Skeletal muscle cell (primary cell): ENCODE measurements around the gene CCNE1.
A peak's percentile ranks its signal among the peaks of the same experiment; 100 is the strongest.
"Not testable (repeated sequence)": the region's sequence is repeated elsewhere in the genome, so short reads cannot be mapped to it uniquely, and the experiment has no call there.

Experiments used
- DNase-seq: peaks from one replicate; pipeline ENCODE4 v3.0.0-alpha.2; 2010; ENCODE audit warnings: low read depth
- H3K4me3 ChIP-seq: 2 replicates; pipeline ENCODE4 v1.5.1; 2011; ENCODE audit warnings: low read depth, mild to moderate bottlenecking, control low read depth, low read length, moderate library complexity

The CCNE1 gene

DNA sequence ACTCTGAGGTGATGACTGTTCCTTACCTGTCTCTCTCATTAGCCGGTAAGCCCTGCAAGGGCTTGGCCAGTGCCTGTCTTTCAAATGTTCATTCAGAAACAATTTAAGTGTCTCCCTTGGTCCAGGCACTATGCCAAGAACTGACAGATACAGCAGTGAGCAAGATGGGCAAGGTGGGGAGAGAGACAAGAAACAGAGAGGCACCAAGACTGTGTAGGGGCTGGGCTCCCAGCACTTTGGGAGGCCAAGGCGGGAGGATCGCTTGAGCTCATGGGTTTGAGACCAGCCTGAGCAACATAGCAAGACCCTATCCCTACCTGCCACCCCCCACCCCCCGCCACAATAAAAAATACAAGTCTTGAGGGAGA lies 1.3 kb upstream of the CCNE1 start:
- H3K4me3 ChIP-seq, result no peak overlapping the region
- DNase-seq, result peak; percentile 3

DNA sequence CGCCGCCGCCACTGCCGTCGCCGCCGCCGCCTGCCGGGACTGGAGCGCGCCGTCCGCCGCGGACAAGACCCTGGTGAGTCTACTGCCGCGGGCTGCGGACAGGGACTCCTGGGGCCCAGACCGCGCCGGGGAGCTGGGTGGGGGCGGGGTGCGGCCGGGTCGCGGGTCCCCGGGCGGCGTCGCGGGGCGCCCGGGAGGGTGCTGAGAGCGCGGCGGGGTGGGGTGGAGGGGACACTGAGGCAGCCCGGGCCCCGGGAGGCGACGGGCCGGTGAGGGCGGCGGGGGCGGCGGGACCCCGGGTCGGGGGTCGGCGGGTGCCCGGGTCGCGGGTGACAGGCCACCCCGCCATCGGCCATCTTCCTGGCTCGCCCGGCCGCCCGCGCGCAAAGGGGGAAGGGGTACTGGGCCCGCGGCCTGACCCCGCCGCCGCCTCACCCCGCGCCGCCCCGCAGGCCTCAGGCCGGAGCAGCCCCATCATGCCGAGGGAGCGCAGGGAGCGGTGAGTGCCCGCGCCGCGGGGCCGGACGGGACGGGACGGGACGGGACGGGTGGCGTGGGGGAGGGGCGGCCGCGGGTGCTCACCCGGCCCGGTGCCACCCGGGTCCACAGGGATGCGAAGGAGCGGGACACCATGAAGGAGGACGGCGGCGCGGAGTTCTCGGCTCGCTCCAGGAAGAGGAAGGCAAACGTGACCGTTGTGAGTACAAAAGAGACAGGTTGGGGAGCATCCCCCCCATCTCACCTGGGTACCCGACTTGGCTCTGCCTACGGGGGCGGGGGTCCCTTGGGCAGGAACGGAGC lies 489 bp downstream of the CCNE1 start:
- no peak for DNase-seq
- H3K4me3 ChIP-seq, result peak overlapping the region; percentile 43

DNA sequence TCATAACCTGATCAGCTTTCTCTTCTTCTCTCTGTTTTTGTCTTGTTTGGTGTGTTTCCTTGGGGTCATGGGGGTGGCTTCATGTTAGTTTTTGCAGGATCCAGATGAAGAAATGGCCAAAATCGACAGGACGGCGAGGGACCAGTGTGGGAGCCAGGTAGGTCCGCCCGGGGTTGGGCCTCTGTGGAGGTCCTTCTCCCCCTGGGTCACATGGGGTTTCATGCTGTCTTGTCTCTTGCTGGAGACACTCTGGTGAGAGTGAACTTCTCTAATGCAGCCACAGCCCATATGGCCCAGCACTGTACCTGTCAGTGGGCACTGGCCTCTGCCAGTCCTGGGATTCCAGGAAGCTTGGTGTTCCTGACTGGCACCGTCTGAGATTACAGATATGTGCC lies 1.1 kb downstream of the CCNE1 start:
- peak overlapping the region; percentile 43 for H3K4me3 ChIP-seq
- no peak for DNase-seq

DNA sequence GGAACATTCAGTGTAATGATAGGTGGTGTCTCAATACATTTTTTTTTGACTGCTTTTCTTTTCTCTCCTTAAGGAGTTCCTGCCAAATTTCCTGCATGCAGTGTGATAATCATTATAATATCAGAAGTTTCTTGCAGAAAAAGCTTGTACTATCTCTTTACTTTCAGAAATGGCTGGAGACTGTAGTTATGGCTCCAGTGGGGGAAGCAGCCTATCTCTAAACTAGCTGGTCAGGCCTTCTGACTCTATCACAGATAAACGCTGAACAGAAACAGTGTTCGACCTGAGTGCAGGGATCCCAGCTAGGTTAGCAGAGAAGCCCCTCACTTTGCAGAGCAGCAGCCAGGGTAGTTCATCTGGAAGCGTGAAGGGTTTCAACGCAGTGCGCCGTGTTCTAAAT lies 1.9 kb downstream of the CCNE1 start:
- H3K4me3 ChIP-seq, result no peak overlapping the region
- DNase-seq, result no peak

DNA sequence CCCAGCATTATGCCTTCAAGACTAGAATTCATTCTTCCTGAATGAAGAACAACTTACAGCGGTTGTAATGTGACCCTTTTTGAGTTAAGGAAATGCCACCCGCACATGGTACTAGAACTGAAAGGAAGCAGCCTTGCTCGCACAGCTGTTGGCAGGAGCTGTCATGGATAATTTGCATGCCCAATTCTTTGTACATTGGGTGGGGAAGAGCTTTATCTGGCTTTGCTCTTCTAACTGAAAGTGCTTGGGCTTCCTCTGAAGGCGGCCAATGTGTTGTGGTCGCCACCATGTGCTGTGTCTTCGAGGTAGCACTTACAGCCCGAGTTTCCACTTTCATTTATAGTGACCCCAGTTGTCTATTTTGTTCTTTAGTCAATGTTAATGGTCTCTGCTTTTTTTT lies 3.4 kb downstream of the CCNE1 start:
- DNase-seq, result no peak
- no peak overlapping the region for H3K4me3 ChIP-seq

DNA sequence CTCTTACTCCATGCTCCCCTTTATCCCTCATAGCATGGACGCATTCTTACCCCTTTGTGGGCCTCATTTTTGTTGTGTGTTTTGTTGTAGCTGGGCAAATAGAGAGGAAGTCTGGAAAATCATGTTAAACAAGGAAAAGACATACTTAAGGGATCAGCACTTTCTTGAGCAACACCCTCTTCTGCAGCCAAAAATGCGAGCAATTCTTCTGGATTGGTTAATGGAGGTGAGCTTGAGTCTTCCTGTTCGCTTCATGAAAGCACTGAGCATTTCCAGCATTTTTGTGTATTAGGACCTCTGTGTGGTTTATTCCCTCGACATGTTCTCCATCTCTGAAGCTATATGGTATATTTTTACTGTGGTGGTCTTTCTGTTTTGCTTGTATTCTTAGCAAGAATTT lies 5.5 kb downstream of the CCNE1 start:
- H3K4me3 ChIP-seq, result no peak overlapping the region
- no peak for DNase-seq

DNA sequence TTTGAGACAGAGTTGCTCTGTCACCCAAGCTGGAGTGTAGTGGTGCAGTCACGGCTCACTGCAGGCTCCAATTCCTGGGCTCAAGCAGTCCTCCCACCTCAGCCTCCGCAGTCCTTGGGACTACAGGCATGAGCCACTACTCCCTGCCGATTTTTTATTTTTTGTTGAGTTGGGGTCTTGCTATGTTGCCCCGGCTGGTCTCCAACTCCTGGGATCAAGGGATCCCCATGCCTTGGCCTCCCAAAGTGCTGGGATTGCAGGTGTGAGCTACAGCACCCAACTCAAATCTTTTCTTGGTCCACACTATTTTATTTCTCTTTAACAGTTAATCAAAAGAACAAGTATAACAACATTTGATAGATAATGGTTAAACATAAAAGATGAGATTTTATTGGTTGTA lies 7.5 kb downstream of the CCNE1 start:
- no peak overlapping the region for H3K4me3 ChIP-seq
- no peak for DNase-seq

DNA sequence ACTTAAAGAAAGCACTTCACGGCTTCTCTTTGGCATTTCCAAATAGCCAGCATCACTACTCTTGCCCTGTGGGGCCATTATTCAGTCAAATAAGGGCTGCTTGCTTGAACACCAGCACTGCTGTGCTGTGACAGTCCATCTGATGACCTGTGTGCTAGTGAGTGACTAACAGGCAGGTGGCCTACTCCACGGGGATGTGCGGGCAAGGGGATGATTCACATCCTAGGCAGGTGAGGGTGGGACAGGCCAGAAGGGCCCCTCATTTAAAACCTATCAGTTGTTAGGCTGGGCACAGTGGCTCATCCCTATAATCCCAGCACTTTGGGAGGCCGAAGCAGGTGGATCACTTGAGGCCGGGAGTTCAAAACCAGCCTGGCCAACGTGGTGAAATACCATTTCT lies 8.2 kb downstream of the CCNE1 start:
- H3K4me3 ChIP-seq, result no peak overlapping the region

DNA sequence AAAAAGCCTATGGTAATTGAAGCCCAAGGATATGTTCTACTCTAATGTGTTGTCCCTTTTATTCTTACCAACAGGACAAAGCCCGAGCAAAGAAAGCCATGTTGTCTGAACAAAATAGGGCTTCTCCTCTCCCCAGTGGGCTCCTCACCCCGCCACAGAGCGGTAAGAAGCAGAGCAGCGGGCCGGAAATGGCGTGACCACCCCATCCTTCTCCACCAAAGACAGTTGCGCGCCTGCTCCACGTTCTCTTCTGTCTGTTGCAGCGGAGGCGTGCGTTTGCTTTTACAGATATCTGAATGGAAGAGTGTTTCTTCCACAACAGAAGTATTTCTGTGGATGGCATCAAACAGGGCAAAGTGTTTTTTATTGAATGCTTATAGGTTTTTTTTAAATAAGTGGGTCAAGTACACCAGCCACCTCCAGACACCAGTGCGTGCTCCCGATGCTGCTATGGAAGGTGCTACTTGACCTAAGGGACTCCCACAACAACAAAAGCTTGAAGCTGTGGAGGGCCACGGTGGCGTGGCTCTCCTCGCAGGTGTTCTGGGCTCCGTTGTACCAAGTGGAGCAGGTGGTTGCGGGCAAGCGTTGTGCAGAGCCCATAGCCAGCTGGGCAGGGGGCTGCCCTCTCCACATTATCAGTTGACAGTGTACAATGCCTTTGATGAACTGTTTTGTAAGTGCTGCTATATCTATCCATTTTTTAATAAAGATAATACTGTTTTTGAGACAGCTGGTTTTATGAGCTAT lies 12.0 kb downstream of the CCNE1 start:
- no peak for DNase-seq
- no peak overlapping the region for H3K4me3 ChIP-seq

More for the DNA sequence above, 8.2 kb downstream of the CCNE1 start:
- DNase-seq, result no peak

DNA sequence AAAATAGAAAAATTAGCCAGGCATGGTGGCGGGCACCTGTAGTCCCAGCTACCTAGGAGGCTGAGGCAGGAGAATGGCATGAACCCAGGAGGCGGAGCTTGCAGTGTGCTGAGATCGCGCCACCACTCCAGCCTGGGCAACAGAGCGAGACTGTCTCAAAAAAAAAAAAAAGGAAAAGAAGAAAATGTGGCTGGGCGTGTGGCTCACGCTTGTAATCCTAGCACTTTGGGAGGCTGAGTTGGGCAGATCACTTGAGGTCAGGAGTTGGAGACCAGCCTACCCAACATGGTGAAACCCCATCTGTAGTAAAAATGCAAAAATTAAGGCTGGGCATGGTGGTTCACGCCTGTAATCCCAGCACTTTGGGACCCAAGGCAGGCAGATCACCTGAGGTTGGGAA lies 13.5 kb downstream of the CCNE1 start:
- not testable (repeated sequence) for DNase-seq, H3K4me3 ChIP-seq

DNA sequence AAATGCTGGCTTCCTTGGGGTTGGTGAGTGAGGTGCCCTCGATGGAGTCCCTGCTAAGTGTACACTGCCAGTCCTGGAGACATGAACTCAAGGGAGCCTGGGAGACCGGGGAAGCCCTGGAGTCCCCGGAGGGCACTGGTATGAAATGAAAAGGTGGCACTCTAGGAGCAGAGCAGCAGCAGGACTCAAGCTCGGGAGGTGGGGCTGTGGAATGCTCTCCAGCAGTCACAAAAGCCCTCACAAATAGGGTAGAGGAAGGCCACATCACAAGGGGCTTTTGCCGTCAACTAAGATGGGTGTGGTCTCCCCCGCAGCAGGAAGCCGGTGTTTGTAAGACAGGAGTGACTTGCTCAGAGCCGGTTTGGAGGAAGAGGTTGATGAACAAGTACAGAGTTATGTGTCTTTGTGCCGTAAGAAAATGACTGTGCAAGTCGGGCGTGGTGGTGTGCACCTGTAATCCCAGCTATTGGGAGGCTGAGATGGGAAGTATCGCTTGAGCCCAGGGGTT lies 19.3 kb downstream of the CCNE1 start:
- no peak for DNase-seq

DNA sequence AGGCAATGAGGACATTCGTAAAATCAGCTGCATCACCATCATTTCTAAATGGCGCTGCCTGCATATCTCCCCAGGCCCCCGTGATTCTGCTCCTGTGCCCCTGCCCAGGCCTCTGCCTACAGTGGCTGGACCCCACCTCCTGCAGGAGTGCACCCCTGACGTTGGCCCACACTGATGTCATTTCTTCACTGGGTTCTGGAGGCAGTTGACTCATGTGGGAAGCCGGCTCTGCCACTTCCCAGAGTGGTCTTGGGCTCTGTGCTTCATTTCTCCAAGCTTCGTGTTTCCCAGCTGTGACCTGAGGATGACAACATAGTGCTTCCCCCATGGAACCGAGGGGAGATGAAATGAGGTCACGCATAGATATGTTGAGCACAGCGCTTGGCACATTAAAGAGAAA lies 19.9 kb downstream of the CCNE1 start:
- DNase-seq, result no peak
- H3K4me3 ChIP-seq, result no peak overlapping the region

More for the DNA sequence above, 19.3 kb downstream of the CCNE1 start:
- no peak overlapping the region for H3K4me3 ChIP-seq

DNA sequence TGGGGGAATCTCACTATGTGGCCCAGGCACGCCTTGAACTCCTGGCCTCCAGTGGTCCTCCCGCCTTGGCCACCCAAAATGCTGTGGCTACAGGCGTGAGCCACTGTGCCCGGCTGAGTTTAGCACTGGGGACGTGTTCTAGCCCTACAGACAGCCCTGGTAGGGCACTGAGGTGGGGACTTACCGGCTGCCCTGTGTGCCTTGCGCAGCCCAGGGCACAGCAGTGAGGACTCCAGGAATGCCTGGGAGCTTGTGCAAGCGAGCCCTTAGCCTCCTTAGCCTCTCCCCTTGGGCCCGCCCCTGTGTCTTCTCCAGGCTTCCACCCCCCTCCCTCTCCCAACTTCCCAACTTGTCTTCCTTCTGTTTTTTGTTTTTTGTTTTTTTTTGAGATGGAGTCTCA lies 21.0 kb downstream of the CCNE1 start:
- DNase-seq, result no peak
- no peak overlapping the region for H3K4me3 ChIP-seq

DNA sequence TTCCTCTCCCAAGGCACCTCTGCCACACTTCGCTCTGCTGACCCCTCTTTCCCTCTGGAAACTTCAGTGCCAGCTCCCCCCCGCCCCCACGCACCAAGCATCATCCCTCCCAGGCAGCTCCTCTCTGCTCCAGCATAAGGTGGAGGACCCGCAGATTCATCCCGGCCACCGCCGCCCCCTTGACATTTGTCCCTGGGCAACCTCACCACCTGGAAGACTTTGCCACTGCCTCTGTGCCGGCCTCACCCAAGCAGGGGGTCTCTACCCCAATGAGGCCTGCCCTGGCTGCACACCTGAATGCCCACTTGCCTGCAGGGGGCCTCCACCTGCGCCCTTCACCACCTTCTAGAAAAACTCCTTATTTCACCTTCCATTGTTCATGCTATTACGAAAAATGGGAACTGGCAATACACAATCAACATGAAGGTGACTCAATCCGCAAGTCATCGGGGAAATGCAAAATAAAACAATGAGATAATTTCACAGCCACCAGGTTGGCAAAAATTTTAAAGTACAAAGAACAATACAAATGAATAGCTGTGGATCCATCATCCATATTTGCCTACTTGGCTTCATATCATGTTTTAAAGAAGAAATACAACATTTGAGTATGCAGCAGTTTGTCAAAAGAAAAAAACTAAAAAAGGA lies 21.9 kb downstream of the CCNE1 start:
- H3K4me3 ChIP-seq, result no peak overlapping the region
- DNase-seq, result no peak

DNA sequence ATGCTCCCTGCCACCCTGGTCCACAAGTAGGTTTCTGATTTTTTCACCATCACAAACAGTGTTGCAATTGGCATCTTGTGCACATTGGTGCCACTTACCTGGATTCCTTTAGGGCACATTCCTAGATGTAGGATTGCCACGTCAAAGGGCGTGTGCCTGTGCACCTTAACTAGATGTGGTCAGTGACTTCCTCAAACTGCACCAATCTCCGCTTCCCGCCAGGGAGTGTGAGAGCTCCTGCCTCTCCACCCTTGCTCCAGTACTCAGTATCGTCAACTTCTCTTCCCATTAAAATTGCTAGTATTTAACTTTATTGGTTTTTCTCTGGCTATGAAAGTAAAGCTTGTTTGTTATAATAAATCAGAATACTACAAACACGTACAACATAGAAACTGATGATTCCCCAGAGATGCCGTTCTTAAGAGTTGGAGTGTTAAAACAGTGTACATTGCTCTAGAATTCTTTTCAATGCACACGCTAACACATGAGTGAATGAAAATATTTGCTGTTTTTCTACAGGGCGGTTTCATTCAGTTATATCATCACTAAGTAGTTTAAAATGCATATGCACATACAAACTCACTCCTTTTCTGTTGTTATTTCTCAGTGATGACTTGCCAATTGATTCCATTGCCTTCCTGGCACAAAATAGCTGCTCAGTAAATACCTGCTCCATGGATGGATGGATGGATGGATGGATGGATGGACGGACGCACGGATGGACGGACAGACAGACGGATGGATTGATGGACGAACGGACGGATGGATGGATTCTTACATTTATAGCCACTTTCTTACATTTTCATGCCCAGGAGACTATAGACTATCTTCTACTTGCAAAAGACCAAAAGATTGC lies 23.4 kb downstream of the CCNE1 start:
- H3K4me3 ChIP-seq, result no peak overlapping the region
- DNase-seq, result no peak

DNA sequence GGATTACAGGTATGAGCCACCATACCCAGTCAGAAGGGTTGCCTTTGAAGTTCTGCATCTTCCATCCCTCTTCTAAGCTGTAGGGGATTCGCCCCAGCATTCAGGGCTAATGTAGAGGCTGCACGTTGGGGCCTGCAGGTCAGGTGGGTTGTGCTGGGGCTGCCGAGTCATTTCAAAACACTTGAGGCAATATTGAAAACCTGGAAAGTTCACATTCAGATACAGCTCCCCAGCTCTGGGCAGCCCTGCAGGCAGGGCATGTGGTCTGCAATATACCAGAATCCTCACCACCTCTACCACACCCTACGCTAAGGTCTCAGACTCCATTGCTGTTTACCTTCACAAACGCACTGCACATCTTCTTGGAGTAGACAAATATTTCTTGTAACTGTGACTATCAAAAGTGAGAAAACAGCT lies 24.6 kb downstream of the CCNE1 start:
- DNase-seq, result no peak
- no peak overlapping the region for H3K4me3 ChIP-seq

DNA sequence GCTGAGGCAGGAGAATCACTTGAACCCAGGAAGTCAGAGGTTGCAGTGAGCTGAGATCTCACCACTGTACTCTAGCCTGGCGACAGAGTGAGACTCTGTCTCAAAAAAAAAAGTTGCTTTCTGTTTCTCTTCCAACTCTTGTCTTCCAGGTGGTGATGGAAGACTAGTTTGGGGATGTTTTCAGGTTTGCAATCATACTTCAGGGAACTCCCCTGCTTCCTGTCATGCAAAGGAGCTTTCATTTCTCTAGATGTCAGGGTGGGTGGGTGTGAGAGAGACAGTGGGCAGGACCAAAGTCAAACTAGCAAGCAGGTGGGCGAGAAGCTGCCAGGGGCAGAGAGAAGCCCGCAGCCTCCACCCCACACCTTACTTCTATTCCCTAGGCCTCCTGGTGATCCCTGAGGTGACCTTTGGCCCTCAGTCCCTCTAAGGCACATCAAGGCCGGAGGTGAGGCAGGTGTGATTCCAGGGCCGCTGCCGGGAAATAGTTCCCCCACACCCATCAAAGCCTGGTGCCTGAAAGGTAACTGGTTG lies 25.7 kb downstream of the CCNE1 start:
- no peak for DNase-seq
- H3K4me3 ChIP-seq, result no peak overlapping the region

DNA sequence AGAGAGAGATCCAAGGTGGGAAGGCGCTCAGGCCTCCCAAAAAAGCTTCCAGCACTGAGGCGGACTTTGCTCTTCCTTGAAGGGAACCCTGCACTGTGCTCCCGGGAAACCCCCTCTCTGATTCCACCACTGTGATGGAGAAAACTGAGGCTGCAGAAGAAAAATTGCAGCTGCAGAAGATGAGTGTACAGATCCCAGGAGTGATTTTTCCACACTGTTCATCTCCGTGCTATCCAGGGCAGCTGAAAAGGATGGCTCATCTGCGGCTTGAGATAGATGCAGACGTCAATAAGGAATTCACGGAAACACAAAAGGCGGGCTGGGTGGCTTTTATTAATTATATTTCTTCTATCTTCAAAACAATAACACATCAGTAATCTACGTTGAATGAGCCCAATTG lies 26.2 kb downstream of the CCNE1 start:
- no peak overlapping the region for H3K4me3 ChIP-seq
- no peak for DNase-seq
